ENCODE results near the gene SH3GL3.

SH3GL3 gene

GRCh38 chr15:83574345-83574744 is 127.2 kb downstream of the SH3GL3 start:
- Histone ChIP-seq H3K9me2 (ENCODE audit: low read depth, low read length) (no peaks in the 10 kb centered on the region), H3K79me2 (ENCODE audit: insufficient read depth, low read length) (no peaks in the 10 kb centered on the region), H3K4me1 (ENCODE audit: insufficient read depth, low read length, severe bottlenecking) (no peaks in the 10 kb centered on the region), H3K9ac (ENCODE audit: low read length) (no peak overlapping the region), H3F3A (ENCODE audit: insufficient read depth, low read length) (no peaks in the 10 kb centered on the region), H3K36me3 (ENCODE audit: insufficient read depth, low read length) (no peaks in the 10 kb centered on the region), H2AFZ (ENCODE audit: low read length) (no peak overlapping the region), H4K20me1 (ENCODE audit: insufficient read depth, low read length) (no peaks in the 10 kb centered on the region), H3K9me3 (ENCODE audit: low read length) (no peaks in the 10 kb centered on the region), H3K4me2 (ENCODE audit: low read length) (no peak overlapping the region), H3K27ac (ENCODE audit: low read depth, low read length, poor library complexity, severe bottlenecking) (no peak overlapping the region), H3K4me3 (ENCODE audit: low read depth, low read length, poor library complexity, severe bottlenecking) (no peak overlapping the region), H3K27me3 (ENCODE audit: insufficient read depth, low read length) (no peaks in the 10 kb centered on the region)
- TF ChIP-seq, protein P1, sequence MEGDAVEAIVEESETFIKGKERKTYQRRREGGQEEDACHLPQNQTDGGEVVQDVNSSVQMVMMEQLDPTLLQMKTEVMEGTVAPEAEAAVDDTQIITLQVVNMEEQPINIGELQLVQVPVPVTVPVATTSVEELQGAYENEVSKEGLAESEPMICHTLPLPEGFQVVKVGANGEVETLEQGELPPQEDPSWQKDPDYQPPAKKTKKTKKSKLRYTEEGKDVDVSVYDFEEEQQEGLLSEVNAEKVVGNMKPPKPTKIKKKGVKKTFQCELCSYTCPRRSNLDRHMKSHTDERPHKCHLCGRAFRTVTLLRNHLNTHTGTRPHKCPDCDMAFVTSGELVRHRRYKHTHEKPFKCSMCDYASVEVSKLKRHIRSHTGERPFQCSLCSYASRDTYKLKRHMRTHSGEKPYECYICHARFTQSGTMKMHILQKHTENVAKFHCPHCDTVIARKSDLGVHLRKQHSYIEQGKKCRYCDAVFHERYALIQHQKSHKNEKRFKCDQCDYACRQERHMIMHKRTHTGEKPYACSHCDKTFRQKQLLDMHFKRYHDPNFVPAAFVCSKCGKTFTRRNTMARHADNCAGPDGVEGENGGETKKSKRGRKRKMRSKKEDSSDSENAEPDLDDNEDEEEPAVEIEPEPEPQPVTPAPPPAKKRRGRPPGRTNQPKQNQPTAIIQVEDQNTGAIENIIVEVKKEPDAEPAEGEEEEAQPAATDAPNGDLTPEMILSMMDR (IDR thresholded peaks at IDR 0.05; ENCODE audit: low read length): no peak
- no peak for TF ChIP-seq EZH2 (IDR thresholded peaks at IDR 0.05; ENCODE audit: borderline replicate concordance, low read length)

GRCh38 chr15:83578691-83579090 is 131.6 kb downstream of the SH3GL3 start:
- H3K36me3 ChIP-seq (ENCODE audit: insufficient read depth, low read length): no peaks in the 10 kb centered on the region
- no peak overlapping the region for H3K9ac ChIP-seq (ENCODE audit: low read length)
- H3F3A ChIP-seq (ENCODE audit: insufficient read depth, low read length): no peaks in the 10 kb centered on the region
- no peaks in the 10 kb centered on the region for H3K27me3 ChIP-seq (ENCODE audit: insufficient read depth, low read length)
- TF ChIP-seq, protein P1 (IDR thresholded peaks at IDR 0.05; ENCODE audit: low read length): no peak
- no peak for TF ChIP-seq EZH2 (IDR thresholded peaks at IDR 0.05; ENCODE audit: borderline replicate concordance, low read length)
- no peaks in the 10 kb centered on the region for H3K9me2 ChIP-seq (ENCODE audit: low read depth, low read length)
- no peaks in the 10 kb centered on the region for H3K79me2 ChIP-seq (ENCODE audit: insufficient read depth, low read length)
- H3K9me3 ChIP-seq (ENCODE audit: low read length): no peaks in the 10 kb centered on the region
- no peak overlapping the region for H2AFZ ChIP-seq (ENCODE audit: low read length)
- no peaks in the 10 kb centered on the region for H3K4me1 ChIP-seq (ENCODE audit: insufficient read depth, low read length, severe bottlenecking)
- no peak overlapping the region for H3K4me3 ChIP-seq (ENCODE audit: low read depth, low read length, poor library complexity, severe bottlenecking)
- H3K27ac ChIP-seq (ENCODE audit: low read depth, low read length, poor library complexity, severe bottlenecking): no peak overlapping the region
- H4K20me1 ChIP-seq (ENCODE audit: insufficient read depth, low read length): no peaks in the 10 kb centered on the region
- no peak overlapping the region for H3K4me2 ChIP-seq (ENCODE audit: low read length)

GRCh38 chr15:83581381-83581780 is 134.2 kb downstream of the SH3GL3 start:
- H3K4me3 ChIP-seq (ENCODE audit: low read depth, low read length, poor library complexity, severe bottlenecking): no peak overlapping the region
- TF ChIP-seq, protein P1 (IDR thresholded peaks at IDR 0.05; ENCODE audit: low read length): no peak
- TF ChIP-seq EZH2 (IDR thresholded peaks at IDR 0.05; ENCODE audit: borderline replicate concordance, low read length): no peak
- no peaks in the 10 kb centered on the region for H3F3A ChIP-seq (ENCODE audit: insufficient read depth, low read length)
- H3K9me3 ChIP-seq (ENCODE audit: low read length): no peaks in the 10 kb centered on the region
- no peaks in the 10 kb centered on the region for H3K4me1 ChIP-seq (ENCODE audit: insufficient read depth, low read length, severe bottlenecking)
- no peaks in the 10 kb centered on the region for H3K79me2 ChIP-seq (ENCODE audit: insufficient read depth, low read length)
- H3K27me3 ChIP-seq (ENCODE audit: insufficient read depth, low read length): no peaks in the 10 kb centered on the region
- no peaks in the 10 kb centered on the region for H3K36me3 ChIP-seq (ENCODE audit: insufficient read depth, low read length)
- H3K9ac ChIP-seq (ENCODE audit: low read length): no peak overlapping the region
- no peak overlapping the region for H2AFZ ChIP-seq (ENCODE audit: low read length)
- H3K9me2 ChIP-seq (ENCODE audit: low read depth, low read length): no peaks in the 10 kb centered on the region
- no peak overlapping the region for H3K4me2 ChIP-seq (ENCODE audit: low read length)
- H4K20me1 ChIP-seq (ENCODE audit: insufficient read depth, low read length): no peaks in the 10 kb centered on the region
- H3K27ac ChIP-seq (ENCODE audit: low read depth, low read length, poor library complexity, severe bottlenecking): no peak overlapping the region
